IMR-90 (cell line): ENCODE measurements around the gene RIMS1. TPM values are rescaled to one million over a fixed set of nuclear protein-coding genes. Genes with fewer than 3 reads are reported as not detected.

Source experiments
- ATAC-seq: fragments of 200-7000 bp; cut with Tn5 transposase; 2 replicates; pipeline ENCODE4 v1.9.1; 2020; ENCODE audit warnings: low read depth, mild to moderate bottlenecking, moderate library complexity
- BruUV-seq: library from RNA; stranded (reverse); fragments of 400-500 nt; replicated peaks from 2 replicates; lab custom pipeline; 2021; lab: Mats Ljungman, UMichigan
- CTCF ChIA-PET: fragments of 300-600 bp; formaldehyde crosslinking; extraction: SDS; loops from one replicate; lab custom pipeline; 2021; ENCODE audit warnings: antibody characterized with exemption; lab: Yijun Ruan, JAX
- POLR2A ChIA-PET: fragments of 300-600 bp; sonication (Branson Sonifier 250); formaldehyde crosslinking; loops from one replicate; lab custom pipeline; 2022; ENCODE audit warnings: antibody characterized with exemption; ENCODE audit not compliant: unreplicated experiment; lab: Charles Lee
- DNase-seq: peaks from one replicate; pipeline ENCODE4 v3.0.0; 2013
- H2AFZ ChIP-seq: replicated peaks from 2 replicates; pipeline ENCODE3; 2013; ENCODE audit warnings: low read length, mild to moderate bottlenecking; ENCODE audit not compliant: poor library complexity
- H2AK5ac ChIP-seq: 2 replicates; pipeline ENCODE4 v1.6.1; 2013; ENCODE audit warnings: low read depth, low read length, inconsistent platforms
- H2AK9ac ChIP-seq: replicated peaks from 2 replicates; pipeline ENCODE3; 2013; ENCODE audit warnings: mild to moderate bottlenecking, low read depth, low read length, moderate library complexity; ENCODE audit not compliant: poor library complexity
- H2BK120ac ChIP-seq: 2 replicates; pipeline ENCODE4 v1.6.1; 2013; ENCODE audit warnings: low read depth, low read length, inconsistent platforms
- H2BK15ac ChIP-seq: 3 replicates; pipeline ENCODE4 v1.6.1; 2013; ENCODE audit warnings: low read depth, low read length, inconsistent platforms
- H2BK20ac ChIP-seq: 2 replicates; pipeline ENCODE4 v1.6.1; 2013; ENCODE audit warnings: low read depth, mild to moderate bottlenecking, inconsistent platforms, low read length, moderate library complexity
- H2BK5ac ChIP-seq: 2 replicates; pipeline ENCODE4 v1.6.1; 2013; ENCODE audit warnings: mild to moderate bottlenecking, low read depth, low read length, inconsistent platforms; ENCODE audit not compliant: poor library complexity, severe bottlenecking
- H3K14ac ChIP-seq: replicated peaks from 2 replicates; pipeline ENCODE4 v1.6.1; 2013; ENCODE audit warnings: low read depth, low read length, inconsistent platforms
- H3K18ac ChIP-seq: 2 replicates; pipeline ENCODE4 v1.6.1; 2013; ENCODE audit warnings: low read depth, low read length, control low read depth
- H3K23ac ChIP-seq: 2 replicates; pipeline ENCODE4 v1.6.1; 2013; ENCODE audit warnings: low read depth, low read length, inconsistent platforms
- H3K27ac ChIP-seq: 2 replicates; pipeline ENCODE4 v1.5.1; 2013; ENCODE audit warnings: mild to moderate bottlenecking, control low read depth, low read length; ENCODE audit not compliant: insufficient read depth
- H3K27me3 ChIP-seq: 2 replicates; pipeline ENCODE4 v1.6.1; 2013; ENCODE audit warnings: low read length; ENCODE audit not compliant: control insufficient read depth, insufficient read depth
- H3K36me3 ChIP-seq: 2 replicates; pipeline ENCODE4 v1.6.1; 2013; ENCODE audit warnings: low read length, mixed read lengths; ENCODE audit not compliant: control insufficient read depth, insufficient read depth
- H3K4ac ChIP-seq: 2 replicates; pipeline ENCODE4 v1.6.1; 2013; ENCODE audit warnings: low read depth, low read length, inconsistent platforms
- H3K4me1 ChIP-seq: 2 replicates; pipeline ENCODE4 v1.6.1; 2013; ENCODE audit warnings: low read length, mixed read lengths; ENCODE audit not compliant: control insufficient read depth, insufficient read depth
- H3K4me2 ChIP-seq: 2 replicates; pipeline ENCODE4 v1.6.1; 2013; ENCODE audit warnings: low read depth, mild to moderate bottlenecking, control low read depth, low read length, moderate library complexity
- H3K4me3 ChIP-seq: 2 replicates; pipeline ENCODE4 v1.5.1; 2013; ENCODE audit warnings: low read depth, mild to moderate bottlenecking, control low read depth, low read length, moderate library complexity; ENCODE audit not compliant: insufficient read depth
- H3K56ac ChIP-seq: 2 replicates; pipeline ENCODE4 v1.6.1; 2013; ENCODE audit warnings: low read length, inconsistent platforms; ENCODE audit not compliant: insufficient read depth; ENCODE audit errors: extremely low read depth
- H3K79me1 ChIP-seq, 2 experiments: 2 replicates each; pipeline ENCODE4 v1.6.1; 2013; ENCODE audit warnings: low read length in 2 of 2, inconsistent platforms in 1 of 2, low read depth in 1 of 2
- H3K9ac ChIP-seq: 2 replicates; pipeline ENCODE4 v1.6.1; 2013; ENCODE audit warnings: low read depth, low read length, control low read depth
- H3K9me1 ChIP-seq: 2 replicates; pipeline ENCODE4 v1.6.1; 2013; ENCODE audit warnings: low read length, inconsistent platforms; ENCODE audit not compliant: insufficient read depth
- H3K9me3 ChIP-seq: 2 replicates; pipeline ENCODE4 v1.6.1; 2013; ENCODE audit warnings: low read length; ENCODE audit not compliant: control insufficient read depth, insufficient read depth
- H4K20me1 ChIP-seq: 2 replicates; pipeline ENCODE4 v1.6.1; 2013; ENCODE audit warnings: low read length, inconsistent platforms; ENCODE audit not compliant: insufficient read depth
- H4K5ac ChIP-seq: 2 replicates; pipeline ENCODE4 v1.6.1; 2013; ENCODE audit warnings: mild to moderate bottlenecking, low read depth, low read length, control low read depth
- H4K8ac ChIP-seq, 2 experiments: 2 replicates each; pipeline ENCODE4 v1.6.1; 2013; ENCODE audit warnings: low read depth in 2 of 2, low read length in 2 of 2, control low read depth in 1 of 2, inconsistent platforms in 1 of 2
- H4K91ac ChIP-seq: 2 replicates; pipeline ENCODE4 v1.6.1; 2013; ENCODE audit warnings: low read depth, low read length, inconsistent platforms; ENCODE audit not compliant: insufficient read depth
- BHLHE40 ChIP-seq: fragments of 150-350 bp; IDR thresholded peaks from 2 replicates; pipeline ENCODE4 v1.6.1; 2016; ENCODE audit warnings: mild to moderate bottlenecking, low read depth, low read length
- CEBPB ChIP-seq: IDR thresholded peaks from 2 replicates; pipeline ENCODE4 v1.6.1; 2012; ENCODE audit warnings: low read depth, low read length, improper control_type of control experiment
- CHD1 ChIP-seq: IDR thresholded peaks from 2 replicates; pipeline ENCODE4 v1.6.1; 2012; ENCODE audit warnings: low read depth, low read length, improper control_type of control experiment
- CTCF ChIP-seq: conservative IDR thresholded peaks from 2 replicates; pipeline ENCODE4 v1.5.1; 2012; ENCODE audit warnings: mild to moderate bottlenecking, low read depth, low read length, improper control_type of control experiment
- ELK1 ChIP-seq: fragments of 150-350 bp; IDR thresholded peaks from 2 replicates; pipeline ENCODE4 v1.6.1; 2016; ENCODE audit warnings: low read depth, mild to moderate bottlenecking, low read length, moderate library complexity, borderline replicate concordance
- FOS ChIP-seq: fragments of 150-350 bp; IDR thresholded peaks from 2 replicates; pipeline ENCODE4 v1.6.1; 2016; ENCODE audit warnings: low read depth, low read length
- MAFK ChIP-seq: IDR thresholded peaks from 2 replicates; pipeline ENCODE4 v1.6.1; 2012; ENCODE audit warnings: low read depth, low read length, improper control_type of control experiment
- MAZ ChIP-seq: IDR thresholded peaks from 2 replicates; pipeline ENCODE4 v1.6.1; 2012; ENCODE audit warnings: low read depth, mild to moderate bottlenecking, low read length, improper control_type of control experiment, moderate library complexity, borderline replicate concordance
- MXI1 ChIP-seq: IDR thresholded peaks from 2 replicates; pipeline ENCODE4 v1.6.1; 2012; ENCODE audit warnings: low read depth, mild to moderate bottlenecking, low read length, moderate library complexity, borderline replicate concordance
- NFE2L2 ChIP-seq: fragments of 150-350 bp; IDR thresholded peaks from 2 replicates; pipeline ENCODE4 v1.6.1; 2016; ENCODE audit warnings: low read depth, mild to moderate bottlenecking, low read length
- POLR2A ChIP-seq: IDR thresholded peaks from 2 replicates; pipeline ENCODE4 v1.6.1; 2012; ENCODE audit warnings: mild to moderate bottlenecking, low read depth, low read length
- RAD21 ChIP-seq: IDR thresholded peaks from 2 replicates; pipeline ENCODE4 v1.6.1; 2012; ENCODE audit warnings: low read length, improper control_type of control experiment
- RCOR1 ChIP-seq: IDR thresholded peaks from 2 replicates; pipeline ENCODE4 v1.6.1; 2012; ENCODE audit warnings: mild to moderate bottlenecking, low read length, improper control_type of control experiment; ENCODE audit not compliant: insufficient replicate concordance
- RFX5 ChIP-seq: IDR thresholded peaks from 2 replicates; pipeline ENCODE4 v1.8.0; 2012; ENCODE audit warnings: low read depth, mild to moderate bottlenecking, low read length, moderate library complexity
- SMC3 ChIP-seq: fragments of 150-350 bp; IDR thresholded peaks from 2 replicates; pipeline ENCODE4 v1.6.1; 2016; ENCODE audit warnings: low read depth, mild to moderate bottlenecking, antibody characterized with exemption, low read length, moderate library complexity
- USF2 ChIP-seq: fragments of 150-350 bp; IDR thresholded peaks from 2 replicates; pipeline ENCODE4 v1.6.1; 2017; ENCODE audit warnings: mild to moderate bottlenecking, antibody characterized with exemption, low read length, low read depth
- WGBS, 2 experiments: methylation state at CpG; one replicate each; pipeline versions ENCODE4 v1.1.5 to v1.1.7; 2013; ENCODE audit warnings: missing lambda C conversion rate in 2 of 2; ENCODE audit not compliant: insufficient read length in 1 of 2; ENCODE audit errors: extremely low coverage in 2 of 2; 5-methylcytosine and 5-hydroxymethylcytosine counted together
- dilution Hi-C: fragments of 300-500 bp; cut with HindIII; formaldehyde crosslinking; loops from one replicate; pipeline ENCODE4 v1.14.3; 2018; ENCODE audit warnings: low sequenced_read_pairs; ENCODE audit not compliant: unreplicated experiment
- in situ Hi-C: fragments of 300-500 bp; cut with MboI; formaldehyde crosslinking; loops from 3 replicates; pipeline ENCODE4 v1.14.3; 2019; ENCODE audit warnings: low sequenced_read_pairs, inconsistent platforms, mixed read lengths
- intact Hi-C: fragments of 100-400 bp; cut with micrococcal nuclease; formaldehyde crosslinking; loops from 2 replicates; pipeline ENCODE4 v1.10.0; 2022
- polyA plus RNA-seq, 3 experiments: library from polyadenylated mRNA; depleted of rRNA; stranded (reverse); fragments of >200 nt; gene quantifications; 2 replicates each; pipeline ENCODE4 v1.2.3, GENCODE V29; 2012; ENCODE audit warnings: low replicate concordance in 1 of 3
- total RNA-seq: library from RNA; depleted of rRNA; stranded (reverse); fragments of >200 nt; gene quantifications from 2 replicates; pipeline ENCODE4 v1.2.3, GENCODE V29; 2012

The RIMS1 gene
- total and polyA plus RNA-seq, 2 of the 4 experiments (the other 2 are of a cell fraction) = 0.44 to 3.8 TPM

GRCh38 chr6:72246926-72247325 lies 360.6 kb downstream of the RIMS1 start:
- ChIA-PET CTCF (no interaction called here), POLR2A (no interaction called here)
- no peak overlapping the region for H3K4me2 ChIP-seq
- H4K8ac ChIP-seq = no peak overlapping the region
- dilution Hi-C loops = no loop called here
- in situ Hi-C loops = no loop called here
- DNase-seq (peak; percentile 15), ATAC-seq (peak; percentile 49)
- no peak overlapping the region for H3K27ac ChIP-seq
- no peak overlapping the region for H3K14ac ChIP-seq
- H3K56ac ChIP-seq = no peak overlapping the region
- H3K9ac ChIP-seq = no peak overlapping the region
- TF ChIP-seq ELK1 (no peak), CHD1 (no peak), MAFK (no peak), RFX5 (no peak), SMC3 (no peak), CEBPB (no peak), RCOR1 (no peak), CTCF (no peak), USF2 (no peak), NFE2L2 (no peak), MXI1 (no peak), POLR2A (no peak), BHLHE40 (no peak), FOS (no peak), RAD21 (no peak), MAZ (no peak)
- no CpG with 5 or more reads among the region's 4 CpGs for WGBS, 2 experiments
- H3K9me1 ChIP-seq = no peaks in the 10 kb centered on the region
- no peak overlapping the region for H2BK20ac ChIP-seq
- H2BK5ac ChIP-seq = no peak overlapping the region
- no TSS peak for BruUV-seq
- H3K9me3 ChIP-seq = no peaks in the 10 kb centered on the region
- intact Hi-C loops = loop anchor here (10.0 kb wide), 1 partner anchor 112 kb away; no protein-coding TSS in a partner anchor
- H2AFZ ChIP-seq = no peak overlapping the region
- no peak overlapping the region for H2BK15ac ChIP-seq
- H4K91ac ChIP-seq = no peak overlapping the region
- peaks cover 2% of the 10 kb centered on the region; the same call in 1 of the 2 replicates for H3K4me1 ChIP-seq
- no peaks in the 10 kb centered on the region for H3K36me3 ChIP-seq
- no peak overlapping the region for H4K5ac ChIP-seq
- no peak overlapping the region for H3K4me3 ChIP-seq
- H2BK120ac ChIP-seq = no peak overlapping the region
- H3K23ac ChIP-seq = no peak overlapping the region
- H3K79me1 ChIP-seq = no peaks in the 10 kb centered on the region
- no peak overlapping the region for H3K4ac ChIP-seq
- no peak overlapping the region for H2AK9ac ChIP-seq
- no peak overlapping the region for H2AK5ac ChIP-seq
- no peak overlapping the region for H3K18ac ChIP-seq
- no peaks in the 10 kb centered on the region for H4K20me1 ChIP-seq
- H3K27me3 ChIP-seq = no peaks in the 10 kb centered on the region
